ENCODE data around the gene OR5K2. TPM values are rescaled to one million over a fixed set of nuclear protein-coding genes. Genes with fewer than 3 reads are reported as not detected.

Gene OR5K2
- polyA plus RNA-seq, 2 of the 4 experiments (the other 2 are of a cell fraction): not detected

DNA sequence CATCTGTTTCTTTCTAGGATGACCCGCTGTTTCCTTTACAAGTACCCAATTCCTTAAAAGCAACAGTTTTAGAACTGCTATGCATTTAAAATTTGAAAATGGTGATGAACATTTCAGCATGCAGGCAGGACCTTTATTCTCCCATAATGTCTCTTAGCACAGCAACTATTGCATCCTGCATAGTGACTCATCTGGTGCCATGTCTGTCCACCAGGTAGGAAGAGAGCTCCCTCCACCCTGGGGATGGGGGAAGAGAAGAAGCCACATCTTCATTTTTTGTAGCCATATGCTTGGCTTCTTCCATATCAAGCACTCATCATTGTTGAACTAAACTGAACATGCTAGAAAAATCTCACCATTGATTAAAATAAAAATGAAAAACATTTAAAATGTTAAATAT lies 44.2 kb downstream of the OR5K2 start (continued):
- TF ChIP-seq KDM1A (IDR thresholded peaks at IDR 0.05; ENCODE audit: low read depth): no peak
- TF ChIP-seq HOXB5 (CRISPR knock-in tag; IDR thresholded peaks at IDR 0.05): no peak
- TF ChIP-seq RCOR1 (IDR thresholded peaks at IDR 0.05; ENCODE audit: low read depth, low read length): no peak
- TF ChIP-seq HEYL (CRISPR knock-in tag; IDR thresholded peaks at IDR 0.05): no peak

DNA sequence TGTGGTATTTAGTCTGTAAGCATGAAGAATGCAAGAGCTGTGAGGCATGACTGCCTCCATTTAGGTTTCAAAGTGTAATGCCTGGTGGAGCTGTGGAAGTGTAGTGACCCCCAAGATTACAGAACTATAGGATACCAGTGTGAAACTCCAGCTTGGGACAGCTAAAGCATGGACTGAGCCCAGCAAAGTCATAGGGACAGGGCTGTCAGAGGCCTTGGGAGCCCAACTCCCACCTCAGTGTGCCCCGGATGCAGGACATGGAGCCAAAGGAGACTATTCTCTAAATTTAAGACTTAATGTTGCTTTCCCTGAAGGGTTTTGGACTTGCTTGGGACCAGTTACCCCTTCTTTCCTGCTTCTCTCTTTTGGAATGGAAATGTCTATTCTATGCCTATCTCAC lies 45.1 kb downstream of the OR5K2 start:
- ChIA-PET CTCF (interaction anchor here (2.3 kb wide), 1 partner anchor 10 kb away, joined by 5 read pairs; the partner anchor contains the start of gene GPR15), POLR2A (no interaction called here)
- DNase-seq (ENCODE audit: low read depth in 1 of 2, low spot score in 1 of 2) (no peak), ATAC-seq (peak; percentile 34 to 36; a peak in 2 of 6 replicates), FAIRE-seq (no peak)
- Histone ChIP-seq H3K4me1 (no peaks in the 10 kb centered on the region), H3K4me3 (no peak overlapping the region), H3K4me2 (no peak overlapping the region), H3K9me3 (no peaks in the 10 kb centered on the region), H3K27ac (no peak overlapping the region)
- 85% methylated on average over 1 of the region's 1 CpG for WGBS (ENCODE audit: missing lambda C conversion rate)
- TF ChIP-seq POLR2A (IDR thresholded peaks at IDR 0.05; ENCODE audit: low read length) (no peak), NPAS2 (CRISPR knock-in tag; IDR thresholded peaks at IDR 0.05; ENCODE audit: borderline replicate concordance) (no peak), RCOR1 (IDR thresholded peaks at IDR 0.05; ENCODE audit: low read depth, low read length) (no peak), CHD4 (IDR thresholded peaks at IDR 0.05; ENCODE audit: borderline replicate concordance) (no peak), HOXB13 (CRISPR knock-in tag; IDR thresholded peaks at IDR 0.05; ENCODE audit: low read depth) (no peak), CBX8 (IDR thresholded peaks at IDR 0.05) (no peak), MAFK (IDR thresholded peaks at IDR 0.05; ENCODE audit: partially characterized antibody) (no peak), ZFP36 (IDR thresholded peaks at IDR 0.05; ENCODE audit: borderline replicate concordance, partially characterized antibody) (no peak), HDAC2 (IDR thresholded peaks at IDR 0.05) (no peak), CHD2 (IDR thresholded peaks at IDR 0.05; ENCODE audit: low read length, partially characterized antibody) (no peak), JUN (IDR thresholded peaks at IDR 0.05) (no peak)
- TF ChIP-seq, protein P1, sequence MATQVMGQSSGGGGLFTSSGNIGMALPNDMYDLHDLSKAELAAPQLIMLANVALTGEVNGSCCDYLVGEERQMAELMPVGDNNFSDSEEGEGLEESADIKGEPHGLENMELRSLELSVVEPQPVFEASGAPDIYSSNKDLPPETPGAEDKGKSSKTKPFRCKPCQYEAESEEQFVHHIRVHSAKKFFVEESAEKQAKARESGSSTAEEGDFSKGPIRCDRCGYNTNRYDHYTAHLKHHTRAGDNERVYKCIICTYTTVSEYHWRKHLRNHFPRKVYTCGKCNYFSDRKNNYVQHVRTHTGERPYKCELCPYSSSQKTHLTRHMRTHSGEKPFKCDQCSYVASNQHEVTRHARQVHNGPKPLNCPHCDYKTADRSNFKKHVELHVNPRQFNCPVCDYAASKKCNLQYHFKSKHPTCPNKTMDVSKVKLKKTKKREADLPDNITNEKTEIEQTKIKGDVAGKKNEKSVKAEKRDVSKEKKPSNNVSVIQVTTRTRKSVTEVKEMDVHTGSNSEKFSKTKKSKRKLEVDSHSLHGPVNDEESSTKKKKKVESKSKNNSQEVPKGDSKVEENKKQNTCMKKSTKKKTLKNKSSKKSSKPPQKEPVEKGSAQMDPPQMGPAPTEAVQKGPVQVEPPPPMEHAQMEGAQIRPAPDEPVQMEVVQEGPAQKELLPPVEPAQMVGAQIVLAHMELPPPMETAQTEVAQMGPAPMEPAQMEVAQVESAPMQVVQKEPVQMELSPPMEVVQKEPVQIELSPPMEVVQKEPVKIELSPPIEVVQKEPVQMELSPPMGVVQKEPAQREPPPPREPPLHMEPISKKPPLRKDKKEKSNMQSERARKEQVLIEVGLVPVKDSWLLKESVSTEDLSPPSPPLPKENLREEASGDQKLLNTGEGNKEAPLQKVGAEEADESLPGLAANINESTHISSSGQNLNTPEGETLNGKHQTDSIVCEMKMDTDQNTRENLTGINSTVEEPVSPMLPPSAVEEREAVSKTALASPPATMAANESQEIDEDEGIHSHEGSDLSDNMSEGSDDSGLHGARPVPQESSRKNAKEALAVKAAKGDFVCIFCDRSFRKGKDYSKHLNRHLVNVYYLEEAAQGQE (IDR thresholded peaks at IDR 0.05): no peak
- TF ChIP-seq, protein P2, sequence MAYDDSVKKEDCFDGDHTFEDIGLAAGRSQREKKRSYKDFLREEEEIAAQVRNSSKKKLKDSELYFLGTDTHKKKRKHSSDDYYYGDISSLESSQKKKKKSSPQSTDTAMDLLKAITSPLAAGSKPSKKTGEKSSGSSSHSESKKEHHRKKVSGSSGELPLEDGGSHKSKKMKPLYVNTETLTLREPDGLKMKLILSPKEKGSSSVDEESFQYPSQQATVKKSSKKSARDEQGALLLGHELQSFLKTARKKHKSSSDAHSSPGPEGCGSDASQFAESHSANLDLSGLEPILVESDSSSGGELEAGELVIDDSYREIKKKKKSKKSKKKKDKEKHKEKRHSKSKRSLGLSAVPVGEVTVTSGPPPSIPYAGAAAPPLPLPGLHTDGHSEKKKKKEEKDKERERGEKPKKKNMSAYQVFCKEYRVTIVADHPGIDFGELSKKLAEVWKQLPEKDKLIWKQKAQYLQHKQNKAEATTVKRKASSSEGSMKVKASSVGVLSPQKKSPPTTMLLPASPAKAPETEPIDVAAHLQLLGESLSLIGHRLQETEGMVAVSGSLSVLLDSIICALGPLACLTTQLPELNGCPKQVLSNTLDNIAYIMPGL (CRISPR knock-in tag; IDR thresholded peaks at IDR 0.05; ENCODE audit: borderline replicate concordance): no peak
- TF ChIP-seq, protein P3, sequence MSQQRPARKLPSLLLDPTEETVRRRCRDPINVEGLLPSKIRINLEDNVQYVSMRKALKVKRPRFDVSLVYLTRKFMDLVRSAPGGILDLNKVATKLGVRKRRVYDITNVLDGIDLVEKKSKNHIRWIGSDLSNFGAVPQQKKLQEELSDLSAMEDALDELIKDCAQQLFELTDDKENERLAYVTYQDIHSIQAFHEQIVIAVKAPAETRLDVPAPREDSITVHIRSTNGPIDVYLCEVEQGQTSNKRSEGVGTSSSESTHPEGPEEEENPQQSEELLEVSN (IDR thresholded peaks at IDR 0.05; ENCODE audit: borderline replicate concordance, low read depth): no peak

DNA sequence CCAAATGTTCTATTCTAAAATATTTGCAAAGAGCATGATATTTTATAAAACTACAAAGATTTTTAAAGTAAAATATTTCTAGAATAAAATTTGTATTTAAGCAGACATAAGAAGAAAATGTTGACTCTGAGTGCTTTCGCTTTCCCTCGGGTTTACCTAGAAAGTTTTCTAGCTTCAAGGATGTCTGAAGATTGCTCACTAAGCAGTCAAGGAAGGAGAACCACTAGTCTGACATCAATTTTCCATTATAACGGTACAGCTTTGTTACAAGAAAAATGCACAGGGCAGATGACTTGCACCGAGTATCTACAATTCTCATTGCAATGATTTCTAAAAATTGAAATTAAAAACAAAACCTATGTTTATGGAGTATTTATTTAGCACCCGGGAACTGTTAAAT lies 48.5 kb downstream of the OR5K2 start:
- ChIA-PET CTCF (no interaction called here), POLR2A (no interaction called here)
- 28% methylated on average over 5 of the region's 5 CpGs for WGBS (ENCODE audit: missing lambda C conversion rate)
- H3K27ac ChIP-seq: no peak overlapping the region
- no peaks in the 10 kb centered on the region for H3K4me1 ChIP-seq
- FAIRE-seq: no peak
- H3K4me3 ChIP-seq: no peak overlapping the region
- no peak for DNase-seq (ENCODE audit: low read depth in 1 of 2, low spot score in 1 of 2)
- ATAC-seq: no peak
- H3K9me3 ChIP-seq: no peaks in the 10 kb centered on the region
- TF ChIP-seq, protein P4, sequence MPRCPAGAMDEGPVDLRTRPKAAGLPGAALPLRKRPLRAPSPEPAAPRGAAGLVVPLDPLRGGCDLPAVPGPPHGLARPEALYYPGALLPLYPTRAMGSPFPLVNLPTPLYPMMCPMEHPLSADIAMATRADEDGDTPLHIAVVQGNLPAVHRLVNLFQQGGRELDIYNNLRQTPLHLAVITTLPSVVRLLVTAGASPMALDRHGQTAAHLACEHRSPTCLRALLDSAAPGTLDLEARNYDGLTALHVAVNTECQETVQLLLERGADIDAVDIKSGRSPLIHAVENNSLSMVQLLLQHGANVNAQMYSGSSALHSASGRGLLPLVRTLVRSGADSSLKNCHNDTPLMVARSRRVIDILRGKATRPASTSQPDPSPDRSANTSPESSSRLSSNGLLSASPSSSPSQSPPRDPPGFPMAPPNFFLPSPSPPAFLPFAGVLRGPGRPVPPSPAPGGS (IDR thresholded peaks at IDR 0.05): no peak
- peak overlapping the region; percentile 7; the same call in 1 of the 3 replicates for H3K4me2 ChIP-seq

Small RNAs within 50 kb of the gene (small RNA-seq; reads per million reads assigned to genes)
- gene RPL38P4: 0 reads per million in 6 experiments

Other genes with a start within 250 kb of the OR5K2 start
- gene OR5H6, start 233.4 kb upstream of the OR5K2 start, polyA plus RNA-seq (2011; rRNA removed): not detected in 2 replicates
- gene OR5H6, start 233.4 kb upstream of the OR5K2 start, polyA plus RNA-seq (2017; fragmentation: RNase III; extraction: RNeasy Plus Mini Kit Qiagen cat#74134 plus additional on column Dnase treatment): not detected in 3 replicates
- gene OR5H2, start 215.2 kb upstream of the OR5K2 start, polyA plus RNA-seq (2011; rRNA removed): not detected in 2 replicates
- not detected in 3 replicates for gene OR5H2, start 215.2 kb upstream of the OR5K2 start, polyA plus RNA-seq (2017; fragmentation: RNase III; extraction: RNeasy Plus Mini Kit Qiagen cat#74134 plus additional on column Dnase treatment)
- gene OR5K4, start 143.8 kb upstream of the OR5K2 start, polyA plus RNA-seq (2011; rRNA removed): not detected in 2 replicates
- gene OR5K4, start 143.8 kb upstream of the OR5K2 start, polyA plus RNA-seq (2017; fragmentation: RNase III; extraction: RNeasy Plus Mini Kit Qiagen cat#74134 plus additional on column Dnase treatment): not detected in 3 replicates
- not detected in 2 replicates for gene OR5K3, start 107.0 kb upstream of the OR5K2 start, polyA plus RNA-seq (2011; rRNA removed)
- not detected in 3 replicates for gene OR5K3, start 107.0 kb upstream of the OR5K2 start, polyA plus RNA-seq (2017; fragmentation: RNase III; extraction: RNeasy Plus Mini Kit Qiagen cat#74134 plus additional on column Dnase treatment)
- gene OR5K1, start 34.5 kb upstream of the OR5K2 start, polyA plus RNA-seq (2011; rRNA removed): not detected in 2 replicates
- not detected in 3 replicates for gene OR5K1, start 34.5 kb upstream of the OR5K2 start, polyA plus RNA-seq (2017; fragmentation: RNase III; extraction: RNeasy Plus Mini Kit Qiagen cat#74134 plus additional on column Dnase treatment)
- gene CLDND1, start 25.2 kb downstream of the OR5K2 start, polyA plus RNA-seq (2011; rRNA removed): 150 TPM in 2 replicates
- gene CLDND1, start 25.2 kb downstream of the OR5K2 start, polyA plus RNA-seq (2017; fragmentation: RNase III; extraction: RNeasy Plus Mini Kit Qiagen cat#74134 plus additional on column Dnase treatment): 45.2 to 50.5 TPM (median 49.0 TPM) in 3 replicates
- gene GPR15, start 34.3 kb downstream of the OR5K2 start, polyA plus RNA-seq (2011; rRNA removed): not detected in 2 replicates
- gene GPR15, start 34.3 kb downstream of the OR5K2 start, polyA plus RNA-seq (2017; fragmentation: RNase III; extraction: RNeasy Plus Mini Kit Qiagen cat#74134 plus additional on column Dnase treatment): not detected in 3 replicates
- gene CPOX, start 95.9 kb downstream of the OR5K2 start, polyA plus RNA-seq (2011; rRNA removed): 28.0 and 30.3 TPM in 2 replicates
- gene CPOX, start 95.9 kb downstream of the OR5K2 start, polyA plus RNA-seq (2017; fragmentation: RNase III; extraction: RNeasy Plus Mini Kit Qiagen cat#74134 plus additional on column Dnase treatment): 20.8 to 25.7 TPM (median 22.1 TPM) in 3 replicates